GM12878 (cell line): ENCODE measurements around the gene CR1L. TPM values are rescaled to one million over a fixed set of nuclear protein-coding genes. Genes with fewer than 3 reads are reported as not detected.

ENCODE experiments used
- ATAC-seq: fragments of 200-7000 bp; cut with Tn5 transposase; 3 replicates; pipeline ENCODE4 v1.9.1; 2020; ENCODE audit warnings: mild to moderate bottlenecking, moderate library complexity
- BruUV-seq: library from RNA; stranded (reverse); fragments of 400-500 nt; replicated peaks from 2 replicates; lab custom pipeline; 2021; lab: Mats Ljungman, UMichigan
- CTCF ChIA-PET: fragments of 300-600 bp; sonication (Branson Sonifier 250); formaldehyde crosslinking; extraction: SDS; loops from one replicate; lab custom pipeline; 2021; ENCODE audit warnings: inconsistent platforms; lab: Yijun Ruan, JAX
- POLR2A ChIA-PET: fragments of 350-600 bp; formaldehyde crosslinking; extraction: SDS; loops from one replicate; lab custom pipeline; 2021; ENCODE audit warnings: inconsistent platforms; lab: Charles Lee
- RAD21 ChIA-PET: fragments of 300-600 bp; sonication (Branson Sonifier 250); formaldehyde crosslinking; loops from one replicate; lab custom pipeline; 2023; ENCODE audit warnings: antibody characterized with exemption; ENCODE audit not compliant: unreplicated experiment; lab: Charles Lee
- SMC1A ChIA-PET: fragments of 300-600 bp; sonication (Branson Sonifier 250); formaldehyde crosslinking; loops from one replicate; lab custom pipeline; 2023; ENCODE audit not compliant: unreplicated experiment, uncharacterized antibody; lab: Charles Lee
- DNase-seq: peaks from one replicate; pipeline ENCODE4 v3.0.0-alpha.2; 2011; ENCODE audit warnings: low read depth, low spot score
- FAIRE-seq: peaks from 3 replicates; lab custom pipeline; 2011; peaks lifted over from hg19 to GRCh38; lab: Jason Lieb, UNC
- H2AFZ ChIP-seq: 2 replicates; pipeline ENCODE4 v1.6.0; 2011; ENCODE audit warnings: low read depth, low read length, control low read depth; ENCODE audit not compliant: control insufficient read depth
- H3K27ac ChIP-seq: 2 replicates; pipeline ENCODE4 v1.5.1; 2011; ENCODE audit warnings: control low read depth; ENCODE audit not compliant: control insufficient read depth, insufficient read depth
- H3K27me3 ChIP-seq, 2 experiments: replicated peaks in 1 of 2; 2 replicates each; pipeline versions ENCODE4 v1.6.0 to v1.6.1; 2011; ENCODE audit warnings: low read length in 1 of 2; ENCODE audit not compliant: control insufficient read depth in 2 of 2, insufficient read depth in 2 of 2
- H3K36me3 ChIP-seq, 2 experiments: 2 replicates each; pipeline ENCODE4 v1.5.1; 2011; ENCODE audit warnings: low read length in 1 of 2; ENCODE audit not compliant: control insufficient read depth in 2 of 2, insufficient read depth in 2 of 2
- H3K4me1 ChIP-seq: 2 replicates; pipeline ENCODE4 v1.6.1; 2011; ENCODE audit warnings: mild to moderate bottlenecking, low read length, moderate library complexity, mixed read lengths; ENCODE audit not compliant: control insufficient read depth, insufficient read depth
- H3K4me2 ChIP-seq: 2 replicates; pipeline ENCODE4 v1.6.0; 2011; ENCODE audit warnings: control low read depth; ENCODE audit not compliant: control insufficient read depth, insufficient read depth
- H3K4me3 ChIP-seq: fragments of 200-600 bp; sonication (generic); 2 replicates; pipeline ENCODE4 v1.5.1; 2016
- H3K79me2 ChIP-seq: 2 replicates; pipeline ENCODE4 v1.6.0; 2011; ENCODE audit warnings: low read length; ENCODE audit not compliant: control insufficient read depth, insufficient read depth
- H3K9ac ChIP-seq: 2 replicates; pipeline ENCODE4 v1.8.0; 2011; ENCODE audit warnings: low read length, control low read depth, mixed read lengths; ENCODE audit not compliant: control insufficient read depth, insufficient read depth
- H3K9me3 ChIP-seq: replicated peaks from 3 replicates; pipeline ENCODE4 v1.5.1; 2011; ENCODE audit warnings: mild to moderate bottlenecking, low read length; ENCODE audit not compliant: control insufficient read depth, insufficient read depth
- H4K20me1 ChIP-seq: 2 replicates; pipeline ENCODE4 v1.6.0; 2011; ENCODE audit not compliant: control insufficient read depth, insufficient read depth
- BRCA1 ChIP-seq: IDR thresholded peaks from 2 replicates; pipeline ENCODE4 v1.6.1; 2011; ENCODE audit warnings: low read depth, low read length, improper control_type of control experiment
- EZH2 ChIP-seq: IDR thresholded peaks from 2 replicates; pipeline ENCODE4 v1.6.1; 2012; ENCODE audit warnings: low read depth, mild to moderate bottlenecking, control low read depth, inconsistent platforms, low read length, borderline replicate concordance; ENCODE audit not compliant: control insufficient read depth
- HDGF ChIP-seq: fragments of 450-650 bp; IDR thresholded peaks from 2 replicates; pipeline ENCODE4 v1.6.1; 2016; ENCODE audit warnings: antibody characterized with exemption
- MEF2A ChIP-seq: IDR thresholded peaks from 2 replicates; pipeline ENCODE4 v1.6.1; 2011; ENCODE audit warnings: low read depth, mild to moderate bottlenecking, low read length, moderate library complexity; ENCODE audit not compliant: insufficient read depth
- MXI1 ChIP-seq: fragments of 150-350 bp; IDR thresholded peaks from 2 replicates; pipeline ENCODE4 v1.6.1; 2011; ENCODE audit warnings: low read depth, mild to moderate bottlenecking, inconsistent platforms, low read length, improper control_type of control experiment
- NFYA ChIP-seq: IDR thresholded peaks from 2 replicates; pipeline ENCODE4 v1.6.1; 2011; ENCODE audit warnings: low read depth, mild to moderate bottlenecking, low read length, improper control_type of control experiment, borderline replicate concordance
- NFYB ChIP-seq: IDR thresholded peaks from 2 replicates; pipeline ENCODE4 v1.6.1; 2011; ENCODE audit warnings: low read depth, mild to moderate bottlenecking, low read length, improper control_type of control experiment, moderate library complexity; ENCODE audit not compliant: insufficient read depth
- POLR2AphosphoS2 ChIP-seq: IDR thresholded peaks from 2 replicates; pipeline ENCODE4 v1.6.1; 2011; ENCODE audit warnings: low read depth, mild to moderate bottlenecking, low read length, improper control_type of control experiment, moderate library complexity
- RELA ChIP-seq: fragments of 450-650 bp; IDR thresholded peaks from 2 replicates; pipeline ENCODE4 v1.8.0; 2014; ENCODE audit warnings: borderline replicate concordance; ENCODE audit not compliant: partially characterized antibody
- SMAD1 ChIP-seq: fragments of 450-650 bp; IDR thresholded peaks from 2 replicates; pipeline ENCODE4 v1.6.1; 2018; ENCODE audit warnings: mild to moderate bottlenecking, low read depth; ENCODE audit not compliant: partially characterized antibody
- SMAD5 ChIP-seq: IDR thresholded peaks from 2 replicates; pipeline ENCODE4 v1.6.1; 2016; ENCODE audit warnings: antibody characterized with exemption, low read depth
- WGBS: methylation state at CpG from one replicate; pipeline ENCODE4 v1.1.6; 2016; ENCODE audit warnings: low lambda C conversion rate; ENCODE audit not compliant: insufficient replicate concordance, insufficient coverage; ENCODE audit errors: missing lambda C conversion rate; 5-methylcytosine and 5-hydroxymethylcytosine counted together
- in situ Hi-C: fragments of 300-500 bp; cut with MboI; formaldehyde crosslinking; loops from 9 replicates; pipeline ENCODE4 v1.14.3; 2018; ENCODE audit warnings: mixed read lengths
- intact Hi-C: fragments of 100-400 bp; cut with micrococcal nuclease; formaldehyde crosslinking; loops from one replicate; pipeline ENCODE4 v1.14.2; 2022; ENCODE audit not compliant: unreplicated experiment
- polyA plus RNA-seq, 11 experiments: library from polyadenylated mRNA; depleted of rRNA in 4 of 11; unstranded in 6 of 11; stranded (reverse) in 5 of 11; fragments of >200 nt; fragmentation: Nextera tagmentation in 4 of 11; fragmentation: Illumina TruSeq in 1 of 11; extraction: Ambion mirVana in 4 of 11; extraction: Trizol in 1 of 11; gene quantifications; 1 replicate in 1 of 11; 2 replicates in 10 of 11; pipeline versions ENCODE4 v1.2.1 to v1.2.3, GENCODE V29; 2011 to 2016; ENCODE audit warnings: inconsistent platforms in 2 of 11, missing spikeins in 2 of 11, low read depth in 1 of 11
- total RNA-seq, 4 experiments: library from RNA; depleted of rRNA in 3 of 4; stranded (reverse); fragments of >200 nt in 3 of 4; fragmentation: Illumina TruSeq in 1 of 4; extraction: Trizol in 1 of 4; gene quantifications; 2 replicates each; pipeline versions ENCODE4 v1.2.1 to v1.2.3, GENCODE V29; 2013 to 2021
- TF ChIP-seq, protein P1 (sequence below): fragments of 450-650 bp; conservative IDR thresholded peaks from 2 replicates; pipeline ENCODE4 v1.6.1; 2017; ENCODE audit warnings: mild to moderate bottlenecking, moderate library complexity

Gene CR1L
- total and polyA plus RNA-seq, 10 of the 15 experiments (the other 5 are each of a cell fraction or from before 2014, with no cell fraction given), result 0.11 TPM; not detected in 9

DNA sequence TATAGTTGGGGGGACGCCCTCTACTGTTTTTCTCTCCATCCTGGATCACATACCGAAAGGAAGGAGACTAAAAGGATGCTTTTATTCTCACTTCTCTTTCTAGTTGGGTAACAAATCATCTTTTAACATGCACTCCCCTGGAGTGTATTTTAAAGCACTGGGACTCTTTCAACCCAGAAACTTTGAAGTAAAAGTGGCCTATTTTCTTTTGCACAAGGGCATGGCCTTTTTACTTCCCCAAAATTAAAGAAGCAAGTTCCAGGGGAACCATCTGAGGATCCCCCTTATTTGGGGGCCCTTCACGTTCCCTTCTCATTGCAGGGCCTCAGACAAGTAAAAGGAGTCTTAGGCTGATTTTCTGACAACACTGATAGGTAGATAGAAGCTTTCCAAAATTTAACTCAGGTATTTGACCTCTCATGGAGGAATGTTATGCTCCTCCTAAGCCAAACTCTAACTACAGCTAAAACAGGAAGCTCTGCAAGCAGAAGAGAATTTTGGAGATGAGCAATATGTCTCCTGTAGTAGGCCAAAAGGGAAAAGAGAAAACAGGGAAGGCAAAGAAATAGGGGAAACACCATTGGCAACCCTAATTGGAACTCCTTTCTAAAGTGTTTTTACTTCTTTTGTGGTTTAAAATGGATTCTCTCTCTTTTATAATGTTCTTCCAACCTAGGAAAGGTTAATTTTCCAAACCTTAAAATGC lies 98.1 kb downstream of the CR1L start:
- no peaks in the 10 kb centered on the region for H3K27me3 ChIP-seq
- H3K9ac ChIP-seq, result no peak overlapping the region
- WGBS, result 69% methylated on average over 3 of the region's 3 CpGs
- H3K9me3 ChIP-seq, result no peaks in the 10 kb centered on the region
- H3K36me3 ChIP-seq, result no peaks in the 10 kb centered on the region
- intact Hi-C loops, result no loop called here
- BruUV-seq, result no TSS peak
- ATAC-seq (no peak), FAIRE-seq (no peak), DNase-seq (no peak)
- no peaks in the 10 kb centered on the region for H3K79me2 ChIP-seq
- H3K27ac ChIP-seq, result no peak overlapping the region
- no peak overlapping the region for H3K4me3 ChIP-seq
- H4K20me1 ChIP-seq, result no peaks in the 10 kb centered on the region
- no peaks in the 10 kb centered on the region for H3K4me1 ChIP-seq
- SMC1A ChIA-PET, result interaction anchor here (0.6 kb wide), 1 partner anchor 153 kb away, joined by 3 read pairs; no protein-coding TSS in a partner anchor
- in situ Hi-C loops, result no loop called here
- POLR2A ChIA-PET, result no interaction called here
- no peak overlapping the region for H3K4me2 ChIP-seq
- CTCF ChIA-PET, result interaction anchor here (0.7 to 0.9 kb wide), 2 partner anchors 13 to 54 kb away, joined by 3 read pairs; no protein-coding TSS in a partner anchor
- no peak overlapping the region for H2AFZ ChIP-seq
- TF ChIP-seq NFYA (no peak), NFYB (no peak), MEF2A (no peak), RELA (no peak), MXI1 (no peak), BRCA1 (no peak), SMAD5 (no peak), EZH2 (no peak), SMAD1 (no peak), POLR2AphosphoS2 (no peak), HDGF (no peak)
- TF ChIP-seq, protein P1, sequence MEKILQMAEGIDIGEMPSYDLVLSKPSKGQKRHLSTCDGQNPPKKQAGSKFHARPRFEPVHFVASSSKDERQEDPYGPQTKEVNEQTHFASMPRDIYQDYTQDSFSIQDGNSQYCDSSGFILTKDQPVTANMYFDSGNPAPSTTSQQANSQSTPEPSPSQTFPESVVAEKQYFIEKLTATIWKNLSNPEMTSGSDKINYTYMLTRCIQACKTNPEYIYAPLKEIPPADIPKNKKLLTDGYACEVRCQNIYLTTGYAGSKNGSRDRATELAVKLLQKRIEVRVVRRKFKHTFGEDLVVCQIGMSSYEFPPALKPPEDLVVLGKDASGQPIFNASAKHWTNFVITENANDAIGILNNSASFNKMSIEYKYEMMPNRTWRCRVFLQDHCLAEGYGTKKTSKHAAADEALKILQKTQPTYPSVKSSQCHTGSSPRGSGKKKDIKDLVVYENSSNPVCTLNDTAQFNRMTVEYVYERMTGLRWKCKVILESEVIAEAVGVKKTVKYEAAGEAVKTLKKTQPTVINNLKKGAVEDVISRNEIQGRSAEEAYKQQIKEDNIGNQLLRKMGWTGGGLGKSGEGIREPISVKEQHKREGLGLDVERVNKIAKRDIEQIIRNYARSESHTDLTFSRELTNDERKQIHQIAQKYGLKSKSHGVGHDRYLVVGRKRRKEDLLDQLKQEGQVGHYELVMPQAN, result no peak
- RAD21 ChIA-PET, result no interaction called here
